OCI-LY3 (cell line): Measurements from ENCODE around the gene VTI1A.

ENCODE experiments used
- H2AFZ ChIP-seq: fragments of 200-600, 300-600 bp; shearing (Covaris generic); 2 replicates; pipeline ENCODE4 v1.6.0; 2014; ENCODE audit warnings: antibody characterized with exemption, low read depth, low read length
- H3K27ac ChIP-seq: fragments of 200-600, 300-600 bp; sonication (generic); 2 replicates; pipeline ENCODE4 v1.5.1; 2014; ENCODE audit warnings: mild to moderate bottlenecking, low read length, moderate library complexity, mixed read lengths
- H3K27me3 ChIP-seq: fragments of 200-600, 300-600 bp; sonication (generic); 2 replicates; pipeline ENCODE4 v1.6.1; 2014; ENCODE audit warnings: low read depth, low read length, mixed read lengths
- H3K36me3 ChIP-seq: fragments of 200-600, 300-600 bp; sonication (generic); replicated peaks from 2 replicates; pipeline ENCODE3; 2014; ENCODE audit warnings: low read depth, low read length, mixed read lengths
- H3K4me1 ChIP-seq: fragments of 300-600, 200-600 bp; sonication (generic); 2 replicates; pipeline ENCODE4 v1.6.1; 2014; ENCODE audit warnings: low read length, mixed read lengths
- H3K4me2 ChIP-seq: fragments of 200-600, 300-600 bp; sonication (generic); 2 replicates; pipeline ENCODE4 v1.6.1; 2014; ENCODE audit warnings: low read length, mixed read lengths
- H3K4me3 ChIP-seq: fragments of 300-600, 200-600 bp; sonication (generic); 2 replicates; pipeline ENCODE4 v1.5.1; 2014; ENCODE audit warnings: antibody characterized with exemption, mild to moderate bottlenecking, low read length, moderate library complexity
- H3K79me2 ChIP-seq: fragments of 300-600, 200-600 bp; shearing (Covaris generic); 2 replicates; pipeline ENCODE4 v1.6.1; 2014; ENCODE audit warnings: mild to moderate bottlenecking, low read length, mixed read lengths
- H3K9ac ChIP-seq: fragments of 300-600, 200-600 bp; shearing (Covaris generic); 2 replicates; pipeline ENCODE4 v1.6.0; 2014; ENCODE audit warnings: mild to moderate bottlenecking, low read length, moderate library complexity
- H3K9me3 ChIP-seq: fragments of 200-600, 300-600 bp; shearing (Covaris generic); 2 replicates; pipeline ENCODE4 v1.6.1; 2014; ENCODE audit warnings: low read length, mixed read lengths; ENCODE audit not compliant: insufficient read depth
- H4K20me1 ChIP-seq: fragments of 200-600, 300-600 bp; sonication (generic); 2 replicates; pipeline ENCODE4 v1.6.1; 2016; ENCODE audit warnings: low read length, mixed read lengths; ENCODE audit not compliant: insufficient read depth
- EZH2phosphoT487 ChIP-seq: fragments of 200-600 bp; shearing (Covaris generic); IDR thresholded peaks from 2 replicates; pipeline ENCODE4 v1.6.1; 2018; ENCODE audit warnings: antibody characterized with exemption, mixed run types, low read depth
- TF ChIP-seq, protein P1 (sequence below): fragments of 200-600, 300-600 bp; sonication (generic); IDR thresholded peaks from 2 replicates; pipeline ENCODE4 v1.5.1; 2014; ENCODE audit warnings: antibody characterized with exemption, low read length, low read depth

The VTI1A gene

DNA sequence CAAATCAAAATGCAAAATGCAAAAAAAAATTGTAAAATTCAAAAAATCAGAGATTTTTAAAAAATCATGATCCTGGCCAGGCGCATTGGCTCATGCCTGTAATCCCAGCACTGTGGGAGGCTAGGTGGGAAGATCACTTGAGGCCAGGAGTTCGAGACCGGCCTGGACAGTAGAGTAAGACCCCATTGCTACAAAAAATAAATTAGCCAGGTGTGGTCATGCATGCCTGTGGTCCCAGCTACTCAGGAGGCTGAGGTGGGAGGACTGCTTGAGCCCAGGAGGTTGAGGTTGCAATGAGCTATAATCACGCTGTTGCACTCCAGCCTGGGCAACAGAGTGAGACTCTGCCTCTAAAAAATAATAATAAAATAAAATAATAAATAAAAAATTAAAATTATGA, 347.2 kb downstream of the VTI1A start:
- Histone ChIP-seq H3K36me3 (no peaks in the 10 kb centered on the region), H3K4me3 (no peak overlapping the region), H3K27ac (no peak overlapping the region), H3K9ac (no peak overlapping the region), H3K79me2 (no peaks in the 10 kb centered on the region), H3K27me3 (no peaks in the 10 kb centered on the region), H3K4me1 (no peaks in the 10 kb centered on the region), H4K20me1 (no peaks in the 10 kb centered on the region), H2AFZ (no peak overlapping the region), H3K4me2 (no peak overlapping the region), H3K9me3 (no peaks in the 10 kb centered on the region)
- TF ChIP-seq, protein P1, sequence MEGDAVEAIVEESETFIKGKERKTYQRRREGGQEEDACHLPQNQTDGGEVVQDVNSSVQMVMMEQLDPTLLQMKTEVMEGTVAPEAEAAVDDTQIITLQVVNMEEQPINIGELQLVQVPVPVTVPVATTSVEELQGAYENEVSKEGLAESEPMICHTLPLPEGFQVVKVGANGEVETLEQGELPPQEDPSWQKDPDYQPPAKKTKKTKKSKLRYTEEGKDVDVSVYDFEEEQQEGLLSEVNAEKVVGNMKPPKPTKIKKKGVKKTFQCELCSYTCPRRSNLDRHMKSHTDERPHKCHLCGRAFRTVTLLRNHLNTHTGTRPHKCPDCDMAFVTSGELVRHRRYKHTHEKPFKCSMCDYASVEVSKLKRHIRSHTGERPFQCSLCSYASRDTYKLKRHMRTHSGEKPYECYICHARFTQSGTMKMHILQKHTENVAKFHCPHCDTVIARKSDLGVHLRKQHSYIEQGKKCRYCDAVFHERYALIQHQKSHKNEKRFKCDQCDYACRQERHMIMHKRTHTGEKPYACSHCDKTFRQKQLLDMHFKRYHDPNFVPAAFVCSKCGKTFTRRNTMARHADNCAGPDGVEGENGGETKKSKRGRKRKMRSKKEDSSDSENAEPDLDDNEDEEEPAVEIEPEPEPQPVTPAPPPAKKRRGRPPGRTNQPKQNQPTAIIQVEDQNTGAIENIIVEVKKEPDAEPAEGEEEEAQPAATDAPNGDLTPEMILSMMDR, result no peak
- TF ChIP-seq EZH2phosphoT487, result no peak

DNA sequence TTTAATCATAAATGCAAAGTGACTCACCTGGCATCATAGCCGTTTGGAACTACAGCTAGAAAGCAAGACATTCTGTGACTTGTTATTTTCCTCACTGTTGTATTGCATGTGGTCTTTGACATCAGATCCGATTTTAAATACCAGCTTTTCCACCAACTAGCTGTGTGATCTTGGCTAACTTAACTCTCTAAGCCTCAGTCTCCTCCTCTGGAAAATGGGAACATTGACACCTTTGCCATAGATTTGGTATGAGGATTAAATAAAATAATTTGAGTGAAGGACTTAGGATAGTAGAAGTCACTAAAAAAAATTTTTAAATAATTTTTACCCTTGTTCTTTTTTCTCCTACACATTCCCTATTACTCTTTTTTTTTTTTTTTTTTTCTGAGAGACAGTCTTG, 348.1 kb downstream of the VTI1A start:
- Histone ChIP-seq H3K27me3 (no peaks in the 10 kb centered on the region), H3K9ac (no peak overlapping the region), H3K27ac (no peak overlapping the region), H3K36me3 (no peaks in the 10 kb centered on the region), H2AFZ (no peak overlapping the region), H3K79me2 (no peaks in the 10 kb centered on the region), H3K9me3 (no peaks in the 10 kb centered on the region), H3K4me1 (no peaks in the 10 kb centered on the region), H3K4me3 (no peak overlapping the region), H4K20me1 (no peaks in the 10 kb centered on the region), H3K4me2 (no peak overlapping the region)
- no peak for TF ChIP-seq EZH2phosphoT487
- TF ChIP-seq, protein P1, result no peak

DNA sequence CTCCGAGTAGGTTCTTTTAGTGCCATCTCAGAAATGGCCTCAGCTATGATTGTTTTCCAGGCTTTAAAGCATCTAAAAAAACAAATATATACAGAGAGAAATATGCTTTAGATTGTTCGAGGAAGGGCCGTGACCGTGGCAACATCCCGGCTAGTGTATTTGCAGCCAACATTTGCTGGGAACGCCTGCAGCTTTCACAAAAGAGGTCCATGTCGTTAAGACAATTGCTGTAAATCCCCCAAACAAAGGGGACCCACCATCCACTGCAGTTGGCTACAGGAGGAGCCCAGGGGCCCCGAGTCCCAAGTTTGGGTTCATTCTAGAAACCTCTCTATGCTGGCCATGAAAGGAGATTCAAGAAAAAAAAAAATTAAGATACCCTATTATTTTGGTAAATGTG, 350.2 kb downstream of the VTI1A start:
- no peak overlapping the region for H3K4me3 ChIP-seq
- no peaks in the 10 kb centered on the region for H4K20me1 ChIP-seq
- no peak overlapping the region for H3K4me2 ChIP-seq
- no peak overlapping the region for H2AFZ ChIP-seq
- no peaks in the 10 kb centered on the region for H3K9me3 ChIP-seq
- H3K79me2 ChIP-seq, result no peaks in the 10 kb centered on the region
- no peak overlapping the region for H3K27ac ChIP-seq
- H3K4me1 ChIP-seq, result no peaks in the 10 kb centered on the region
- H3K9ac ChIP-seq, result no peak overlapping the region
- TF ChIP-seq, protein P1, result no peak
- TF ChIP-seq EZH2phosphoT487, result no peak
- no peaks in the 10 kb centered on the region for H3K36me3 ChIP-seq
- H3K27me3 ChIP-seq, result no peaks in the 10 kb centered on the region

DNA sequence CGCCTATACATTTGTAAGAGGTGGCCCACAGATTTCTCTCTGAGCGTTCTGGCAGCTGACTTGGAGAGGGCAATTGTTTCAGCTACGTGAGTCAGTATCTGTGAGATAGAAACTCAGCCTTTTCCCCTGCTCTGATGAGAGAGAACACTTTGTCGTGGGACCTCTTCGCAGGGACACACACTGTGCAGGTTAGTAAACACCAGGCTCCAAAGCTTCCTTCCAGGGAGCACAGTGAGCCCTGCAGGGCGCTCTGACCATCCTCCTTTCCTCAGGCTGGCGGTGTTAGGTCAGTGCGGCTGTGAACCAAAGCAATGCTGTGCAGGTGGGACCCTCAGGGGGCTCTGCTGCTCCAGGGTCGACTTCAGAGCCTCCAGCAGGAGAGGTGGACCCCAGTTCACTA, 350.8 kb downstream of the VTI1A start:
- Histone ChIP-seq H3K4me3 (no peak overlapping the region), H3K79me2 (no peaks in the 10 kb centered on the region), H3K9me3 (no peaks in the 10 kb centered on the region), H3K27ac (no peak overlapping the region), H4K20me1 (no peaks in the 10 kb centered on the region), H3K4me1 (no peaks in the 10 kb centered on the region), H3K4me2 (no peak overlapping the region), H2AFZ (no peak overlapping the region), H3K9ac (no peak overlapping the region), H3K27me3 (no peaks in the 10 kb centered on the region), H3K36me3 (no peaks in the 10 kb centered on the region)
- TF ChIP-seq, protein P1, result no peak
- no peak for TF ChIP-seq EZH2phosphoT487
